Measurements from ENCODE around the gene LPAR1. TPM values are rescaled to one million over a fixed set of nuclear protein-coding genes. Genes with fewer than 3 reads are reported as not detected.

LPAR1 gene
- total and polyA plus RNA-seq, 2 donors from 2014 or later = 2.9 to 28.2 TPM

GRCh38 chr9:111076042-111076441 lies 37.8 kb upstream of the LPAR1 start:
- H3K9me3 ChIP-seq (ENCODE audit: control insufficient read depth in 2 of 3, insufficient read depth in 1 of 3, low read length in 3 of 3) = no peaks in the 10 kb centered on the region
- H3K27me3 ChIP-seq (ENCODE audit: control insufficient read depth, insufficient read depth, low read length) = no peaks in the 10 kb centered on the region
- no peak for DNase-seq
- H3K4me3 ChIP-seq (ENCODE audit: low read length in 3 of 3) = no peak overlapping the region
- FAIRE-seq = no peak
- H3K36me3 ChIP-seq (ENCODE audit: control insufficient read depth in 2 of 3, insufficient read depth in 3 of 3, low read length in 3 of 3) = no peaks in the 10 kb centered on the region
- TF ChIP-seq, protein P1, sequence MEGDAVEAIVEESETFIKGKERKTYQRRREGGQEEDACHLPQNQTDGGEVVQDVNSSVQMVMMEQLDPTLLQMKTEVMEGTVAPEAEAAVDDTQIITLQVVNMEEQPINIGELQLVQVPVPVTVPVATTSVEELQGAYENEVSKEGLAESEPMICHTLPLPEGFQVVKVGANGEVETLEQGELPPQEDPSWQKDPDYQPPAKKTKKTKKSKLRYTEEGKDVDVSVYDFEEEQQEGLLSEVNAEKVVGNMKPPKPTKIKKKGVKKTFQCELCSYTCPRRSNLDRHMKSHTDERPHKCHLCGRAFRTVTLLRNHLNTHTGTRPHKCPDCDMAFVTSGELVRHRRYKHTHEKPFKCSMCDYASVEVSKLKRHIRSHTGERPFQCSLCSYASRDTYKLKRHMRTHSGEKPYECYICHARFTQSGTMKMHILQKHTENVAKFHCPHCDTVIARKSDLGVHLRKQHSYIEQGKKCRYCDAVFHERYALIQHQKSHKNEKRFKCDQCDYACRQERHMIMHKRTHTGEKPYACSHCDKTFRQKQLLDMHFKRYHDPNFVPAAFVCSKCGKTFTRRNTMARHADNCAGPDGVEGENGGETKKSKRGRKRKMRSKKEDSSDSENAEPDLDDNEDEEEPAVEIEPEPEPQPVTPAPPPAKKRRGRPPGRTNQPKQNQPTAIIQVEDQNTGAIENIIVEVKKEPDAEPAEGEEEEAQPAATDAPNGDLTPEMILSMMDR (IDR thresholded peaks at IDR 0.05; ENCODE audit: borderline replicate concordance, extremely low read depth, insufficient read depth) = no peak
- H3K9ac ChIP-seq (ENCODE audit: low read length in 3 of 3) = no peak overlapping the region
- H3K4me1 ChIP-seq (ENCODE audit: control insufficient read depth in 2 of 3, insufficient read depth in 2 of 3, low read depth in 1 of 3, low read length in 3 of 3) = no peaks in the 10 kb centered on the region
- intact Hi-C loops (cut with DNase I) = no loop called here
- H3K27ac ChIP-seq (ENCODE audit: low read depth in 2 of 2, low read length in 2 of 2) = no peak overlapping the region

- H3K4me1 ChIP-seq (ENCODE audit: control insufficient read depth in 2 of 3, insufficient read depth in 2 of 3, low read depth in 1 of 3, low read length in 3 of 3) = no peaks in the 10 kb centered on the region
- H3K27me3 ChIP-seq (ENCODE audit: control insufficient read depth, insufficient read depth, low read length) = no peaks in the 10 kb centered on the region
- no peaks in the 10 kb centered on the region for H3K9me3 ChIP-seq (ENCODE audit: control insufficient read depth in 2 of 3, insufficient read depth in 1 of 3, low read length in 3 of 3)
- H3K4me3 ChIP-seq (ENCODE audit: low read length in 3 of 3) = no peak overlapping the region
- DNase-seq (no peak), FAIRE-seq (no peak)
- H3K36me3 ChIP-seq (ENCODE audit: control insufficient read depth in 2 of 3, insufficient read depth in 3 of 3, low read length in 3 of 3) = no peaks in the 10 kb centered on the region
- intact Hi-C loops (cut with DNase I) = no loop called here
- no peak overlapping the region for H3K9ac ChIP-seq (ENCODE audit: low read length in 3 of 3)
- no peak overlapping the region for H3K27ac ChIP-seq (ENCODE audit: low read depth in 2 of 2, low read length in 2 of 2)
- TF ChIP-seq, protein P1 (IDR thresholded peaks at IDR 0.05; ENCODE audit: borderline replicate concordance, extremely low read depth, insufficient read depth) = no peak
Measured at GRCh38 chr9:111074395-111074794, 36.1 kb upstream of the LPAR1 start.

- no peaks in the 10 kb centered on the region for H3K36me3 ChIP-seq (ENCODE audit: control insufficient read depth in 2 of 3, insufficient read depth in 3 of 3, low read length in 3 of 3)
- intact Hi-C loops (cut with DNase I) = no loop called here
Measured at GRCh38 chr9:111069183-111069582, 30.9 kb upstream of the LPAR1 start.

More at GRCh38 chr9:111069183-111069582, 30.9 kb upstream of the LPAR1 start:
- DNase-seq (no peak), FAIRE-seq (no peak)
- H3K9me3 ChIP-seq (ENCODE audit: control insufficient read depth in 2 of 3, insufficient read depth in 1 of 3, low read length in 3 of 3) = no peaks in the 10 kb centered on the region
- H3K4me3 ChIP-seq (ENCODE audit: low read length in 3 of 3) = no peak overlapping the region
- no peak overlapping the region for H3K9ac ChIP-seq (ENCODE audit: low read length in 3 of 3)
- no peaks in the 10 kb centered on the region for H3K27me3 ChIP-seq (ENCODE audit: control insufficient read depth, insufficient read depth, low read length)
- TF ChIP-seq, protein P1 (IDR thresholded peaks at IDR 0.05; ENCODE audit: borderline replicate concordance, extremely low read depth, insufficient read depth) = no peak
- no peaks in the 10 kb centered on the region for H3K4me1 ChIP-seq (ENCODE audit: control insufficient read depth in 2 of 3, insufficient read depth in 2 of 3, low read depth in 1 of 3, low read length in 3 of 3)
- no peak overlapping the region for H3K27ac ChIP-seq (ENCODE audit: low read depth in 2 of 2, low read length in 2 of 2)

All from kidney (tissue), 14 donors.